ENCODE data around the gene CD59.
"Not testable (repeated sequence)": the region's sequence is repeated elsewhere in the genome, so short reads cannot be mapped to it uniquely, and the experiment has no call there.

The CD59 gene

GRCh38 chr11:33692013-33692504, 44.2 kb downstream of the CD59 start:
- no peak for DNase-seq

GRCh38 chr11:33691066-33691864, 45.0 kb downstream of the CD59 start:
- DNase-seq = no peak

GRCh38 chr11:33690290-33691065, 45.7 kb downstream of the CD59 start:
- DNase-seq = peak; percentile 21

GRCh38 chr11:33689501-33689900, 46.7 kb downstream of the CD59 start:
- no peak for DNase-seq

GRCh38 chr11:33689085-33689484, 47.1 kb downstream of the CD59 start:
- no peak for DNase-seq

- no peak for DNase-seq
Observed at GRCh38 chr11:33687733-33688479, 48.3 kb downstream of the CD59 start.

GRCh38 chr11:33685082-33685481, 51.1 kb downstream of the CD59 start:
- DNase-seq = no peak

GRCh38 chr11:33684003-33684706, 52.1 kb downstream of the CD59 start:
- no peak for DNase-seq

- DNase-seq = no peak
Observed at GRCh38 chr11:33682446-33682845, 53.8 kb downstream of the CD59 start.

- no peak for DNase-seq
Observed at GRCh38 chr11:33682019-33682418, 54.2 kb downstream of the CD59 start.

- DNase-seq = not testable (repeated sequence)
Observed at GRCh38 chr11:33678616-33679015, 57.6 kb downstream of the CD59 start.

GRCh38 chr11:33674035-33674814, 62.0 kb downstream of the CD59 start:
- DNase-seq = no peak

- no peak for DNase-seq
Observed at GRCh38 chr11:33672273-33672672, 64.0 kb downstream of the CD59 start.

GRCh38 chr11:33670250-33671011, 65.8 kb downstream of the CD59 start:
- DNase-seq = peak; percentile 4

- no peak for DNase-seq
Observed at GRCh38 chr11:33669598-33670249, 66.5 kb downstream of the CD59 start.

GRCh38 chr11:33668951-33669596, 67.1 kb downstream of the CD59 start:
- DNase-seq = no peak

GRCh38 chr11:33668468-33668825, 67.8 kb downstream of the CD59 start:
- no peak for DNase-seq

GRCh38 chr11:33667819-33668467, 68.3 kb downstream of the CD59 start:
- no peak for DNase-seq

- no peak for DNase-seq
Observed at GRCh38 chr11:33665350-33666106, 70.7 kb downstream of the CD59 start.

All from activated CD4-positive, alpha-beta T cell treated with anti-CD3 and anti-CD28 coated beads, Interleukin-2, amount 50 U/mL, for 16 hours (primary cell).